GM18907 (cell line): ENCODE results near the gene GOLPH3.
"Not testable (repeated sequence)": the region's sequence is repeated elsewhere in the genome, so short reads cannot be mapped to it uniquely, and the experiment has no call there.

Experiments
- ATAC-seq: cut with Tn5 transposase; IDR thresholded peaks from one replicate; pipeline ENCODE4 v1.9.1; 2021; ENCODE audit warnings: mild to moderate bottlenecking, moderate library complexity; ENCODE audit not compliant: unreplicated experiment

The GOLPH3 gene

DNA sequence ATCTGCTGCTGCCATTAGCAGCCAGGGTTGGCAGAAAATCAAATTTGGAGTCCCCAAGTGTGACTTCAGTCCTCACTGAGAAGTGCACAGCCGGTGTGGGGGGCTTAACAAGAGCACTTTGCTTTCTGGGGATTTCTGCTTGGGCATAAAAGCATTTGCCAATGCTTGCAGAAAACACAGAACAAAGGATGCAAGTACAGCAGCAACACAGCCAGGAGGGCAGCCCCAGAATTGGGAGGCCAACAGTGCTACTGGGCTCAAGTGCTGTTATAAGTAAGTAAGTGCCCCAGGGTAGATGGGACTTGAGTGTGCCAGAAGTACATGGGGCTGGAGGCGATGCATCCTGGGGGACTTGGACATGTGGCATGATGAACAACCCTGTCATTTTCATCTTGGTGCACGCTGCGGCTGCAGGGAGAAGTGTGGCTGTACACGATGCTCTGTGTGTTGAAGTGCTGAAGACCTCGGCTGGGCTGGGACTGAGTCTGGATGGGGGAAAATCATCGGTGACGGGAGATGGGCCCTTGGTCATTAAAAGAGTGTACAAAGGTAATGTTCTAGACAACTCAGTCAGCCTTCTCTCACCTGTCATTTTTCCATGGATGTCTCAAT lies 73.3 kb downstream of the GOLPH3 start:
- no peak for ATAC-seq

DNA sequence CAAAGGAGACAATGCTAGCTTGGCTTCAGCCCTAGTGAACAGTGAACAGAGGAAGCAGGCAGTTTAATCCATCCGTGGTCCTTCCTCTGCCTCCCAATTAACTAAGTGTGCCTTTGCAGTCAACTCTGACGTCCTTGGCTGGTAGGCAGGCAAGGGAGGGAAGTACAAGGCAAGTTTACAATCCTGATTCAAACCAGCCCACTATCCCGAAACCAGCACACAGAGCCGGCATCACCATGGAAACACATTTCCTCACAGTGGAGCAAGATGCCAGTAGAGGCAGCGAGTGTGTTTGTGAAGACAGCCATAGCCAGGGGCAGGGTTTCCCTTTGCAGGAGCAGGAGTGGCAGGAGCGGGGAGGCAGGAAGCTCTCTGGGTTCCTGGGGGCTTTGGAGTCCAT lies 73.9 kb downstream of the GOLPH3 start:
- ATAC-seq: no peak

DNA sequence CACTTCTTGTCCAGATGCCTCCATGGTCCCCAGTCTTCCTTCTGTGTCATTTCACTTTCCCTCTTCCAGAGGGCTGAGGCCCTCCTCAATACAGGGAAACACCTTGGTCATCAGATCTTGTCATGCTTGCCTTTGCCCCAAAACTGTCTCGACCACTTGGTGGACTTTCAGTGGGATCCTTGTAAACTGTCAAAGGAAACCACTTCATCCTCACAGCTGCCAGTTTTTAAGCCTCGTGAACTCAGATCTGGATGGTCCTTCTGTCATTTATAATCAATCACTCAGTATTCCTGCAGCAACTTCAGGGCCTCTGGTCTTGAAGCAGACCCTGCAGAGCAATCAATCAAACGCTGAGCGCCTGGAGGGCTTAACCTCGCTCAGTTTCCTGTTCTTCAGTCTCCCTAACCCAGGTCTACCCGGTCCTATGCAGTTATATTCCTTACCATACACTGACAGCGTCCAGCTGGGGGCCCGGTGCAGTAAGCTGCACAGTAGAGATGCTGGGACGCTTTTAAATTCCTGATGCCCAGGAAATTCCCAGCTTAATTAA lies 74.6 kb downstream of the GOLPH3 start:
- ATAC-seq: no peak

DNA sequence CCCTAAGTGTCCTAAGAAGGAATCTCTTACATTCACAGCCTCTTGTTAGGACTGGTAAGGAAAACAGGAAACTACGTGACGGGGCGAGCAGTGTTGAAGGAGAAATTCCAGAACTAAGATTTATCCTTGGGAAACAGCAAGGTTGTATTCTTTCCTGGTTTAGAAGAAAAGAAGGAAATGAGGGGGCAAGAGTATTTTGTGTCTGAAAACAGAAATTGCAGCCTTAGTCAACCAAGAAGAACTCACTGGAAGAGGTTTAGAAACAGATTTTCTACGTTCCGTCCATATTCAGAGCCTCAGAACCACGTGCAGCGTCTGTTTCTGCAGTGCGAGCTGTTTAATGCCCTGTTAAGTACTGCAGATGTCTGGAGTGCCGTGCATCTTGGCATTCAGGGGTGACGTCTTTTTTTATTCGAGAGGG lies 75.2 kb downstream of the GOLPH3 start:
- no peak for ATAC-seq

DNA sequence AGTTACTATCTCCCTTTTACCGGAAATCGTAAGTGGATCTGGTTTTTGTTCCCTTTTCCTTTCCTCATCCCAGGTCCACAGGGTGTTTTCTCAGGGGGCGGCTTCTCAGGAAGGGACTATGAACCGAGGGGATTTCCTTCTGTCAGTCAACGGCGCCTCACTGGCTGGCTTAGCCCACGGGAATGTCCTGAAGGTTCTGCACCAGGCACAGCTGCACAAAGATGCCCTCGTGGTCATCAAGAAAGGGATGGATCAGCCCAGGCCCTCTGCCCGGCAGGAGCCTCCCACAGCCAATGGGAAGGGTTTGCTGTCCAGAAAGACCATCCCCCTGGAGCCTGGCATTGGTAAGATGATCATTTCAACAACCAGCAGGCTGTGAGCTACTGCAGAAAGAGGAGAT lies 75.8 kb downstream of the GOLPH3 start:
- ATAC-seq: no peak

DNA sequence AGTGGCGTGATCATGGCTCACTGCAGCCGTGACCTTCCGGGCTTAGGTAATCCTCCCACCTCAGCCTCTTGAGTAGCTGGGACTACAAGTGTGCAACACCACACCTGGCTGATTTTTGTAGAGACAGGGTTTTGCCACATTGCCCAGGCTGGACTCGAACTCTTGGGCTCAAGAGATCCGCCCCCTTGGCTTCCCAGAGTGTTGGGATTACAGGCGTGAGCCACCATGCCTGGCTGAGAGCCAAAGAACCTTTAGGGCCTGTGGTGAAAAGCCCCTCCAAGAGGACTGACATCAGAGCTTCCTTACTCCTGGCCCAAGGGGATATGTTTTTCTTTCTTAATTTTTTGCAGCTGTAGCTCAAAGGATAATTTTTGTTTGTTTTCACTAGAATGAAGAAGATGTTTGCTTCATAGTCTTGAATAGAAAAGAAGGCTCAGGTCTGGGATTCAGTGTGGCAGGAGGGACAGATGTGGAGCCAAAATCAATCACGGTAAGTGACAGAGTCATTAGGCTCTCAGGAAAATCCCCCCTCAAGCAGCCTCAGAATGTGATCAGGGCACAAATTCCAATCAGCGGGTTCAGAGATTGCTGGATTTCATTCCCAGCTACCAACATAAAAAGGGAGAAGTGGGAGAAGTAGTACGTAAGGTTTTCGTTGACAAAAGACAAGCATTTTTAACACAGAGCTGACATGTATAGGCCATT lies 77.1 kb downstream of the GOLPH3 start:
- ATAC-seq: no peak

DNA sequence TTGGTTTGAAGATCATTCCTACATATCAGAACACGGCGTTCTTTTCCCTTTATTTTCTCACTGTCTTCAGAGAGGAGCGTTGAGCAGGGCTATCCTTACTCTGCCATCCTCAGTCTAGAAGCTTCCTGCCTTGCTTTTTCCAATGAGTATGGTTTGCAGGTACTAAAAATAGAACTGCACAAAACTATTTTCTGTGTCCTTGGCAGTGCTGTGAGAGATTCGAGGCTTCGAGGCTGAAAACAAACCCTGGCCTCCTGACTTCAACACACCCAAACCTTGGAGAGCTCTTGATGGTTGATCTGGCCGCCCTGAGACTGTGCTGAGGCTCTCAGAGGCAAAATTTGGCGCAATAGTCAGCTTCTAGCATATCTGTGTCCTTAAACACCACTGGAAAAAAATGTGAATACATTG lies 78.9 kb downstream of the GOLPH3 start:
- no peak for ATAC-seq

DNA sequence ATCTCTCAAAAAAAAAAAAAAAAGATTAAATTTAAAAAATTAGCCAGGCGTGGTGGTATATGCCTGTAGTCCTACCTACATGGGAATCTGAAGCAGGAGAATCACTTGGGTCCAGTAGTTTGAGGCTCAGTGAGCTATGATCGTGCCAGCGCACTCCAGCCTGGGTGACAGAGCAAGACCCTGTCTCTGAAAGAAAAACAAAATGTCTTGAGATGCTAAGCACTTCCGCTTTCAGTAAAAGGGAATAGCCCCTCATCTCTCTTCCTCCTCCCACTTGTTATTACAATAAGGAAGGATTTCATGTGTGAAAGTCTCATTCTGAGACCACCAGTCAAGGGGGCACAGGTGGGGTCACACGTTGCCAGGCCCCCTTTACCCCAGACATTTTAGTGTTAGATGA lies 79.4 kb downstream of the GOLPH3 start:
- no peak for ATAC-seq

DNA sequence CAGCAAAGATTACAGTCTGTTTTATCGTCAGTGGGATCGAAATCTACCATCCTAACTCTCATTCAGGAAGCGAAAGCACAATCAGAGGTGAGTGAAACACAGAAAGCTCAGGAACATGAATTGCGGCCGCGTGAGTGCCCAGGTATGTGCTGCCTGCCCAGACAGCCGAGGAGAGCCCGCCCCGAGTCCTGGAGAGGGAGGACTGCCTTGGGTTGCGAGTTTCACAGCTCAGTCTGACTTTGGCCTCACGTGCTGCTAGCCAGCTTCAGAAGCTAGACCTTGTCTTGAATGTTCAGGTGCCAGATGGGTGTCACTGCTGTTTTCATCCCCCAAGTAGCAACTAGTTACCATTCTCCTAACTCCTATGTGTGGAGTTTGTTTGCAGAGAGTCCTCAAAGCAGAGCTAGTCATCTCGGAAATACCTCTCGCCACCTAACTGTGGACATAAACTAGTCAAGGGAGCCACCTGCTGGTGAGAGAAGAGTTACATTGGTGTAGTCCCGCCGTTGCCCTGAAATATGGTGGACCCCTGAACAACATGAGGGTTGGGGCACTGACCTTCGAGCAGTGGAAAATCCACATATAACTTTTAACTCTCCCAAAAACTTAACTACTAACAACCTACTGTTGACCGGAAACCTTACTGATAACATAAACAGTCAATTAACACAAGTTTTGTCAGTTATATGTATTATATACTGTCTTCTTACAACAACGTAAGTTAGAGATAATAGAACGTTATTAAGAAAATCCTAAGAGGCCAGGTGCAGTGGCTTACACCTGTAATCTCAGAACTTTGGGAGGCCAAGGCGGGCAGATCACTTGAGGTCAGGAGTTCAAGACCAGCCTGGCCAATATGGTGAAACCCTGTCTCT lies 80.9 kb downstream of the GOLPH3 start:
- peak; percentile 93 for ATAC-seq

DNA sequence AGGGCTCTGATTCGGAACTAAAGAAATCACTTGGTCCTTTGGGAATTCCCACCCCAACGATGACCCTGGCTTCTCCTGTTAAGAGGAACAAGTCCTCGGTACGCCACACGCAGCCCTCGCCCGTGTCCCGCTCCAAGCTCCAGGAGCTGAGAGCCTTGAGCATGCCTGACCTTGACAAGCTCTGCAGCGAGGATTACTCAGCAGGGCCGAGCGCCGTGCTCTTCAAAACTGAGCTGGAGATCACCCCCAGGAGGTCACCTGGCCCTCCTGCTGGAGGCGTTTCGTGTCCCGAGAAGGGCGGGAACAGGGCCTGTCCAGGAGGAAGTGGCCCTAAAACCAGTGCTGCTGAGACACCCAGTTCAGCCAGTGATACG lies 83.4 kb downstream of the GOLPH3 start:
- ATAC-seq: no peak

DNA sequence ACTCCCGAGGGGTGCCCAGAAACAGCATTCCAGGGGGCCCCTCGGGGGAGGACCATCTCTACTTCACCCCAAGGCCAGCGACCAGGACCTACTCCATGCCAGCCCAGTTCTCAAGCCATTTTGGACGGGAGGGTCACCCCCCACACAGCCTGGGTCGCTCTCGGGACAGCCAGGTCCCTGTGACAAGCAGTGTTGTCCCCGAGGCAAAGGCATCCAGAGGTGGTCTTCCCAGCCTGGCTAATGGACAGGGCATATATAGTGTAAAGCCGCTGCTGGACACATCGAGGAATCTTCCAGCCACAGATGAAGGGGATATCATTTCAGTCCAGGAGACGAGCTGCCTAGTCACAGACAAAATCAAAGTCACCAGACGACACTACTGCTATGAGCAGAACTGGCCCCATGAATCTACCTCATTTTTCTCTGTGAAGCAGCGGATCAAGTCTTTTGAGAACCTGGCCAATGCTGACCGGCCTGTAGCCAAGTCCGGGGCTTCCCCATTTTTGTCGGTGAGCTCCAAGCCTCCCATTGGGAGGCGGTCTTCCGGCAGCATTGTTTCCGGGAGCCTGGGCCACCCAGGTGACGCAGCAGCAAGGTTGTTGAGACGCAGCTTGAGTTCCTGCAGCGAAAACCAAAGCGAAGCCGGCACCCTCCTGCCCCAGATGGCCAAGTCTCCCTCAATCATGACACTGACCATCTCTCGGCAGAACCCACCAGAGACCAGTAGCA lies 83.9 kb downstream of the GOLPH3 start:
- ATAC-seq: no peak

DNA sequence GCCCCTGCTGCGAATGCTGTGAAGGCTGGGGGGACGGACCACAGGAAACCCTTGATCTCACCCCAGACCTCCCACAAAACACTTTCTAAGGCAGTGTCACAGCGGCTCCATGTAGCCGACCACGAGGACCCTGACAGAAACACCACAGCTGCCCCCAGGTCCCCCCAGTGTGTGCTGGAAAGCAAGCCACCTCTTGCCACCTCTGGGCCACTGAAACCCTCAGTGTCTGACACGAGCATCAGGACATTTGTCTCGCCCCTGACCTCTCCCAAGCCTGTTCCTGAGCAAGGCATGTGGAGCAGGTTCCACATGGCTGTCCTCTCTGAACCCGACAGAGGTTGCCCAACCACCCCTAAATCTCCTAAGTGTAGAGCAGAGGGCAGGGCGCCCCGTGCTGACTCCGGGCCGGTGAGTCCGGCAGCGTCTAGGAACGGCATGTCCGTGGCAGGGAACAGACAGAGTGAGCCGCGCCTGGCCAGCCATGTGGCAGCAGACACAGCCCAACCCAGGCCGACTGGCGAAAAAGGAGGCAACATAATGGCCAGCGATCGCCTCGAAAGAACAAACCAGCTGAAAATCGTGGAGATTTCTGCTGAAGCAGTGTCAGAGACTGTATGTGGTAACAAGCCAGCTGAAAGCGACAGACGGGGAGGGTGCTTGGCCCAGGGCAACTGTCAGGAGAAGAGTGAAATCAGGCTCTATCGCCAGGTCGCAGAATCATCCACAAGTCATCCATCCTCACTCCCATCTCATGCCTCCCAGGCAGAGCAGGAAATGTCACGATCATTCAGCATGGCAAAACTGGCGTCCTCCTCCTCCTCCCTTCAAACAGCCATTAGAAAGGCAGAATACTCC lies 84.7 kb downstream of the GOLPH3 start:
- ATAC-seq: no peak

DNA sequence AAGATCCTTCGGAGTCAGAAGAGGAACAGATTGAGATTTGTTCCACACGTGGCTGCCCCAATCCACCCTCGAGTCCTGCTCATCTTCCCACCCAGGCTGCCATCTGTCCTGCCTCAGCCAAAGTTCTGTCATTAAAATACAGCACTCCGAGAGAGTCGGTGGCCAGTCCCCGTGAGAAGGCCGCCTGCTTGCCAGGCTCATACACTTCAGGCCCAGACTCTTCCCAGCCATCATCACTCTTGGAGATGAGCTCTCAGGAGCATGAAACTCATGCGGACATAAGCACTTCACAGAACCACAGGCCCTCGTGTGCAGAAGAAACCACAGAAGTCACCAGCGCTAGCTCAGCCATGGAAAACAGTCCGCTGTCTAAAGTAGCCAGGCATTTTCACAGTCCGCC lies 85.9 kb downstream of the GOLPH3 start:
- ATAC-seq: no peak

DNA sequence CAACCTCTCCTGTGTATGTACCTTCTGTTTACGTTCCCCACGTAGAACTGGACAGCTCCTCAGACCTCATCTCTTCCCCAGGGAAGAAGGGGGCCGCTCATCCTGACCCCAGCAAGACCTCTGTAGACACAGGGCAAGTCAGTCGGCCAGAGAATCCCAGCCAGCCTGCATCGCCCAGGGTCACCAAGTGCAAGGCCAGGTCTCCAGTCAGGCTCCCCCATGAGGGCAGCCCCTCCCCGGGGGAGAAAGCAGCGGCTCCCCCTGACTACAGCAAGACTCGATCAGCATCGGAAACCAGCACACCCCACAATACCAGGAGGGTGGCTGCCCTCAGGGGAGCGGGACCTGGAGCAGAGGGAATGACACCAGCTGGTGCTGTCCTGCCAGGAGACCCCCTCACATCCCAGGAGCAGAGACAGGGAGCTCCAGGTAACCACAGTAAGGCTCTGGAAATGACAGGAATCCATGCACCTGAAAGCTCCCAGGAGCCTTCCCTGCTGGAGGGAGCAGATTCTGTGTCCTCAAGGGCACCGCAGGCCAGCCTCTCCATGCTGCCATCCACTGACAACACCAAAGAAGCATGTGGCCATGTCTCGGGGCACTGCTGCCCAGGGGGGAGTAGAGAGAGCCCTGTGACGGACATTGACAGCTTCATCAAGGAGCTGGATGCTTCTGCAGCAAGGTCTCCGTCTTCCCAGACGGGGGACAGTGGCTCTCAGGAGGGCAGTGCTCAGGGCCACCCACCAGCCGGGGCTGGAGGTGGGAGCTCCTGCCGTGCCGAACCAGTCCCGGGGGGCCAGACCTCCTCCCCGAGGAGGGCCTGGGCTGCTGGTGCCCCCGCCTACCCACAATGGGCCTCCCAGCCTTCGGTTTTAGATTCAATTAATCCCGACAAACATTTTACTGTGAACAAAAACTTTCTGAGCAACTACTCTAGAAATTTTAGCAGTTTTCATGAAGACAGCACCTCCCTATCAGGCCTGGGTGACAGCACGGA lies 86.7 kb downstream of the GOLPH3 start:
- ATAC-seq: no peak

DNA sequence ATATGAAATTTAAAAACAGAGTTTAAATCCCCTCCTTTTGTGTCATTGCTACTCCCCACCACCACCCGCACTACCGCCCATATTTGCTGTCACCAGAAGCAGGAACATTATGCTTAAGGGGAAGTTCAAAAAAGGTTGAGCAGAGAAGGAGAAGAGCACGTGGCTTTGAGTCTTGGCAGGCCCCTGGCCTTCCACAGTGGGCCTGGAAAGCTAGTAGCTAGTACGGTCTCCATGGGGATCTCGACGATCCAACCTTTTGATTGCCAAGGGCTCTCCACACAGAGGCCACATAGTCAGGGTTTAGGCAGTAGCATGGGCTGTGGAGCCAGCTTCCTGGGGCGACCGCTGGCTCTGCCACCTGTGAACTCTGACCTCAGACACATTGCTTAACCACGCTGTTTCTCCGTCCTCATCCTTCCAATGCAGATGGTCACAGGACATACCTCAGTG lies 90.1 kb downstream of the GOLPH3 start:
- ATAC-seq: no peak

DNA sequence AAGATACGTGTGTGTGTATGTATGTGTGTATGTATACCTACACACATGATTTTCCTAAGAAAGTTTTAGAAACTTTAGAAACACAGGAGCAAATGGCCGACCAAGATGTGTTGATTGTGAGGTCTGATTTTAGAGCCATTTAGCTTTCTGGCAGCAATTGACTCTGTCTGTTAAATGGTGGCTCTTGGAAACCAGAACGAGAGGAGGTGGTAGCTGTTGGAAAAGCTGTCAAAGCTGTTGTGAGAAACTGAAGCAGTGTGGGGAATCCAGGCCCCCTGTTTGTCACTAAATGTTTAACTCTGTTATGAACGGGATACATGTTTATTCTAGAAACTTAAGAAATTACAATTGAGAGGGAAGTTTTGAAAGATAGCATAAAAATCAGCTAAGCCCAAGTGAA lies 91.4 kb downstream of the GOLPH3 start:
- no peak for ATAC-seq

DNA sequence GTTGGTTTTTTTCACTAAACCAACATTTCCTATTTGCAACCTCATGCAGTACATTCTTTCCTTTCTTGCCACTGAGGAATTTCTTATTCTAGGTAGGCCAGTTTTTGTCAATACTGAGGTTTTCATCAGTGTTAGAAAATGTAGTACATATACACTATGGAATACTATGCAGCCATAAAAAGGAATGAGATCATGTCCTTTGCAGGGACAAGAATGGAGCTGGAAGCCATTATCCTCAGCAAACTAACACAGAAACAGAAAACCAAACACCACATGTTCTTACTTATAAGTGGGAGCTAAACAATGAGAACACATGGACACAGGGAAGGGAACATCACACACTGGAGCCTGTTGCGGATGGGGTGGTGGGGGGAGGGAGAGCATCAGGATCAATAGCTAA lies 93.6 kb downstream of the GOLPH3 start:
- not testable (repeated sequence) for ATAC-seq

DNA sequence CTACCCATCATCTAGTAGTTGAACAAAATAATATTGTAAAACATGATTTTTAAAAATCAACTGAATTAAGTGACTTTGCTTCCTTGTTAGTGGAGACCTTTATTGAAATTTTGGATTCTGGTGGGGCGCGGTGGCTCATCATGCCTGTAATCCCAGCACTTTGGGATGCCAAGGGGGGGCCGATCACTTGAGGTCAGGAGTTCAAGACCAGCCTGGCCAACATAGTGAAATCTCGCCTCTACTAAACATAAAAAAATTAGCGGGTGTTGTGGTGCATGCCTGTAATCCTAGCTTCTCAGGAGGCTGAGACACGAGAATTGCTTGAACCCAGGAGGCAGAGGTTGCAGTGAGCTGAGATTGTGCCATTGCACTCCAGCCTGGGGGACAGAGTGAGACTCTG lies 95.3 kb downstream of the GOLPH3 start:
- ATAC-seq: not testable (repeated sequence)
